HEK293T (cell line): Measurements from ENCODE around the gene ADAMTS18.

Experiments
- ARNT ChIP-seq: fragments of 450-650 bp; IDR thresholded peaks from 2 replicates; pipeline ENCODE4 v1.6.1; 2017; ENCODE audit warnings: mild to moderate bottlenecking
- CTBP1 ChIP-seq: fragments of 450-650 bp; IDR thresholded peaks from 2 replicates; pipeline ENCODE4 v1.6.1; 2016; ENCODE audit warnings: borderline replicate concordance
- ELF4 ChIP-seq: fragments of 450-650 bp; IDR thresholded peaks from 2 replicates; pipeline ENCODE4 v1.6.1; 2017; ENCODE audit warnings: antibody characterized with exemption
- FOXA1 ChIP-seq: fragments of 450-650 bp; IDR thresholded peaks from 2 replicates; pipeline ENCODE4 v1.6.1; 2016; ENCODE audit warnings: mild to moderate bottlenecking
- FOXK2 ChIP-seq: fragments of 450-650 bp; IDR thresholded peaks from 2 replicates; pipeline ENCODE4 v1.6.1; 2016; ENCODE audit warnings: mild to moderate bottlenecking
- FOXM1 ChIP-seq: fragments of 450-650 bp; IDR thresholded peaks from 2 replicates; pipeline ENCODE4 v1.6.1; 2017; ENCODE audit warnings: mild to moderate bottlenecking, borderline replicate concordance
- HDGF ChIP-seq: fragments of 450-650 bp; IDR thresholded peaks from 2 replicates; pipeline ENCODE4 v1.6.1; 2017; ENCODE audit warnings: antibody characterized with exemption, borderline replicate concordance
- L3MBTL2 ChIP-seq: fragments of 450-650 bp; conservative IDR thresholded peaks from 2 replicates; pipeline ENCODE4 v1.6.1; 2016; ENCODE audit warnings: mild to moderate bottlenecking
- LEF1 ChIP-seq: fragments of 450-650 bp; IDR thresholded peaks from 2 replicates; pipeline ENCODE4 v1.6.1; 2017; ENCODE audit warnings: mild to moderate bottlenecking, borderline replicate concordance
- PKNOX1 ChIP-seq: fragments of 450-650 bp; IDR thresholded peaks from 2 replicates; pipeline ENCODE4 v1.6.1; 2016
- SP1 ChIP-seq: fragments of 450-650 bp; IDR thresholded peaks from 2 replicates; pipeline ENCODE4 v1.6.1; 2017
- SUZ12 ChIP-seq: fragments of 450-650 bp; IDR thresholded peaks from 2 replicates; pipeline ENCODE4 v1.6.1; 2016; ENCODE audit warnings: mild to moderate bottlenecking
- TARDBP ChIP-seq: fragments of 450-650 bp; IDR thresholded peaks from 2 replicates; pipeline ENCODE4 v1.6.1; 2016
- ZNF384 ChIP-seq: fragments of 450-650 bp; IDR thresholded peaks from 2 replicates; pipeline ENCODE4 v1.6.1; 2016

GRCh38 chr16:77332792-77333191 is 102.0 kb downstream of the ADAMTS18 start:
- TF ChIP-seq SUZ12: no peak
- no peak for TF ChIP-seq FOXM1
- no peak for TF ChIP-seq PKNOX1
- no peak for TF ChIP-seq FOXA1
- TF ChIP-seq FOXK2: no peak
- TF ChIP-seq SP1: no peak
- TF ChIP-seq CTBP1: no peak
- TF ChIP-seq TARDBP: no peak
- TF ChIP-seq L3MBTL2: no peak
- no peak for TF ChIP-seq ARNT
- TF ChIP-seq HDGF: no peak
- no peak for TF ChIP-seq LEF1
- no peak for TF ChIP-seq ELF4
- TF ChIP-seq ZNF384: no peak
